WERI-Rb-1 (cell line): ENCODE measurements around the gene MAFG.

Experiments
- DNase-seq: peaks from one replicate; pipeline ENCODE4 v3.0.0-alpha.2; 2020
- H3K27ac ChIP-seq: fragments of 250-450 bp; sonication (Bioruptor Pico); 2 replicates; pipeline ENCODE4 v1.5.1; 2020; ENCODE audit warnings: mild to moderate bottlenecking, moderate library complexity
- H3K27me3 ChIP-seq: fragments of 250-450 bp; sonication (Bioruptor Pico); 2 replicates; pipeline ENCODE4 v1.5.1; 2021; ENCODE audit warnings: mild to moderate bottlenecking, low read depth, moderate library complexity; ENCODE audit not compliant: insufficient read depth, severe bottlenecking
- H3K36me3 ChIP-seq: fragments of 250-450 bp; sonication (Bioruptor Pico); 2 replicates; pipeline ENCODE4 v1.5.1; 2020; ENCODE audit warnings: mild to moderate bottlenecking, moderate library complexity
- H3K4me3 ChIP-seq: 2 replicates; pipeline ENCODE4 v1.5.1; 2011; ENCODE audit warnings: low read depth, mild to moderate bottlenecking, control low read depth, low read length
- H3K9me3 ChIP-seq: fragments of 250-450 bp; sonication (Bioruptor Pico); 2 replicates; pipeline ENCODE4 v1.5.1; 2021; ENCODE audit warnings: mild to moderate bottlenecking, moderate library complexity; ENCODE audit not compliant: severe bottlenecking
- TF ChIP-seq, protein P1 (sequence below): IDR thresholded peaks from 2 replicates; pipeline ENCODE4 v1.5.1; 2011; ENCODE audit warnings: low read depth, mild to moderate bottlenecking, control low read depth, inconsistent platforms, low read length

The MAFG gene

GRCh38 chr17:81895400-81895799, 32.1 kb downstream of the MAFG start:
- DNase-seq, result no peak
- Histone ChIP-seq H3K36me3 (peaks cover 73% of the 10 kb centered on the region), H3K27me3 (no peaks in the 10 kb centered on the region), H3K4me3 (no peak overlapping the region), H3K27ac (no peak overlapping the region), H3K9me3 (no peaks in the 10 kb centered on the region)
- TF ChIP-seq, protein P1, sequence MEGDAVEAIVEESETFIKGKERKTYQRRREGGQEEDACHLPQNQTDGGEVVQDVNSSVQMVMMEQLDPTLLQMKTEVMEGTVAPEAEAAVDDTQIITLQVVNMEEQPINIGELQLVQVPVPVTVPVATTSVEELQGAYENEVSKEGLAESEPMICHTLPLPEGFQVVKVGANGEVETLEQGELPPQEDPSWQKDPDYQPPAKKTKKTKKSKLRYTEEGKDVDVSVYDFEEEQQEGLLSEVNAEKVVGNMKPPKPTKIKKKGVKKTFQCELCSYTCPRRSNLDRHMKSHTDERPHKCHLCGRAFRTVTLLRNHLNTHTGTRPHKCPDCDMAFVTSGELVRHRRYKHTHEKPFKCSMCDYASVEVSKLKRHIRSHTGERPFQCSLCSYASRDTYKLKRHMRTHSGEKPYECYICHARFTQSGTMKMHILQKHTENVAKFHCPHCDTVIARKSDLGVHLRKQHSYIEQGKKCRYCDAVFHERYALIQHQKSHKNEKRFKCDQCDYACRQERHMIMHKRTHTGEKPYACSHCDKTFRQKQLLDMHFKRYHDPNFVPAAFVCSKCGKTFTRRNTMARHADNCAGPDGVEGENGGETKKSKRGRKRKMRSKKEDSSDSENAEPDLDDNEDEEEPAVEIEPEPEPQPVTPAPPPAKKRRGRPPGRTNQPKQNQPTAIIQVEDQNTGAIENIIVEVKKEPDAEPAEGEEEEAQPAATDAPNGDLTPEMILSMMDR, result no peak

- Histone ChIP-seq H3K36me3 (peaks cover 74% of the 10 kb centered on the region), H3K9me3 (no peaks in the 10 kb centered on the region), H3K4me3 (peak overlapping the region; percentile 93), H3K27me3 (no peaks in the 10 kb centered on the region), H3K27ac (peak overlapping the region; percentile 90)
- no peak for DNase-seq
- TF ChIP-seq, protein P1, result no peak
These were observed 36.3 kb downstream of the MAFG start for GRCh38 chr17:81891303-81891552.

DNA sequence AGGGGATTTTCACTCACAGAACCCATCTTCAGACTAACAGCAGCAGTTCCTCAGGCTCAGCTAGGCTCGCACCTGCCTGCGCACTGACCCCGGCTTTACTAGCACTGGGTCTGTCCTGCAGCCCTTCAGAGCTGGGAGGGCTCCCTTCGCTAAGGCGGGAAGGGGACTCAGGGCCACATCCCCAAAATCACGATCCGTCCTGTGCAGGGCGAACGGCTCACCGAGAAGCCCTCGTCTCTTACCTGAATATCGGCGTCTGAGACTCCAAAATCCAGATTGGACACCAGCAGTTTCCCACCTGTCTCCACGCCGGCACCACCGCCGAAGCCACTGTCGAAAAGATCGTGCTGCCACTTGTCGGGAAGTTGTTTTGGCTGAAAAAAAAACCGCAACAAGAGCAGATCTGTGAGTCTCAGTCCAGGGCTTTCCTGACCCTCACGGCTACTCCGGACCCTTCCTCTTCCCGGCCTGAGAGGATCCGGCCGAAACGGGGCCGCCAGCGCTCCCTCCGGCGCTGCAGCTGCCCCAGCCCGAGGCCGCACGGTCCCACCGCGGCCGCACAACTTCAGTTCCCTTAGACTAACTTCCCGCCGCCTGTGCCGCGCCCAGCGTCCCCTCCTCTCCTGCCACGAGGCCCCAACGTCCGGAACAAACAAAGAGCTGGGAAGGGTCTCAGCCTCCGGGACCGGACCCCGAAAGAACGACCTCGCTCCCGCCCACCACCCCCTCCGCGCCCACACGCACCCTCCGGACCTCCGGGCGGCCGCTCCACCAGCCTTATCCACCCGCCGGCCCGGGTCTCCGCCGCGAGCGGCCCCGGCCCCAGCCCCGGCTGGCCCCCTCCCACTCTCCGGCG, 36.9 kb downstream of the MAFG start:
- Histone ChIP-seq H3K27ac (peak overlapping the region; percentile 90), H3K4me3 (peak overlapping the region; percentile 93), H3K27me3 (no peaks in the 10 kb centered on the region), H3K36me3 (peaks cover 74% of the 10 kb centered on the region), H3K9me3 (no peaks in the 10 kb centered on the region)
- TF ChIP-seq, protein P1, result no peak
- DNase-seq, result no peak

DNA sequence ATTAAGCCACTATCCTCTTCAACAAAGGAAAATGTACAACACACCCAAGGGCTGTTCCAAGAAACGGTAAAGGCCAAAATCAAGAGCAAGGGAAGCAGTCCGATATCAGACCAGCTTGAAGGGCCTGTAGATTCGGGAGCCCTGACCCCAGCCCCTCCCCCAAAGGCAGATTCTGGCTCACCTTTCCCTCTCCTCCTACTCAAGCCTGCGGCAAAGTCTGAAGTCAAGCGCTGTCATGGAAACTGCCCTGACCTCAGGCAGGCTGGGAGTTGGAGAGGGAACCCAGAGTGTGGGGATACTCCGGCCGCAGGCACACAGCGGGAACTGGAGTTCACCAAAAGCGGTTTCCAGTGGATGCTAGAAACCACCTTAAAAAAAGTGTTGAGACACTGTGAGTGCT, 37.9 kb downstream of the MAFG start:
- DNase-seq, result no peak
- H3K4me3 ChIP-seq, result no peak overlapping the region
- TF ChIP-seq, protein P1, result no peak
- H3K27ac ChIP-seq, result no peak overlapping the region; the same call in none of the 2 replicates
- H3K27me3 ChIP-seq, result no peaks in the 10 kb centered on the region
- peaks cover 76% of the 10 kb centered on the region for H3K36me3 ChIP-seq
- no peaks in the 10 kb centered on the region for H3K9me3 ChIP-seq

DNA sequence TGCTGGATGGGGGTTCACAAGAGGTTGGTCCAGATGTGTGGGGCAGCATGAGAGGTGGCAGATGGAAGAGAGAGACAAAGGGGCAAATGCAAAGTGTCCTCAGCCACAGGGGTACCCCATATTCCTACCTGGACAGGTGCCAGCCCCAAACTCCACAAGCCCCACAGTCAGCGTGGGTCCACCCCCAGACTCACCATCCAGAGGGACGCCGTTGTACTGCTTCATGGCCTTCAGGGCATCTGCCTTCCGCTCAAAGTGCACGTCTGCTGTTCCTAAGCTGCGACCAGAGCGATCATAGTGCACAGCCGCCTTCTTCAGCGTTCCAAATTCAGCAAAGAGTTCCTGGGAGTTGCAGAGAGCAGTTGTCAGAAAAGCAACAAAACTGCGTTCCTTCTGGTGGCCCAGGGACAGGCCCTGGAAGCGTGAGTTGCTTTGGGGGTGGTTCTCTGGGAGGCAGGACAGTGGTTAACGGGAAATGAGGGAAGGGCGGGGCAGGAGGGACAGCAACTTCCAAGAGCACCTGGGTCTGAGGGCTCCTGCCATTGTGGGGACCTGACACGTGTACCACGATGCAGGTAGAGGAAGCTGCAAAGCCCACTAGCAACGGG, 38.4 kb downstream of the MAFG start:
- Histone ChIP-seq H3K36me3 (peaks cover 76% of the 10 kb centered on the region), H3K27me3 (no peaks in the 10 kb centered on the region), H3K27ac (no peak overlapping the region; the same call in 1 of the 2 replicates), H3K4me3 (no peak overlapping the region), H3K9me3 (no peaks in the 10 kb centered on the region)
- DNase-seq, result no peak
- TF ChIP-seq, protein P1, result no peak
